ENCODE results near the gene SPTBN5. TPM values are rescaled to one million over a fixed set of nuclear protein-coding genes. Genes with fewer than 3 reads are reported as not detected.

The SPTBN5 gene
- total RNA-seq, 4 donors from 2014 or later, result 0.27 to 4.1 (median 1.8) TPM; not detected in 1

GRCh38 chr15:41937568-41937923 lies 43.7 kb upstream of the SPTBN5 start:
- Histone ChIP-seq H3K27ac (peak overlapping the region; percentile 62 to 79 (median 74)), H3K4me3 (no peak overlapping the region), H3K27me3 (no peaks in the 10 kb centered on the region), H3K4me1 (peaks cover 0 to 20% (median 6%) of the 10 kb centered on the region in 4 donors), H3K9me3 (no peaks in the 10 kb centered on the region), H3K36me3 (peaks cover 0 to 4% (median 0%) of the 10 kb centered on the region in 3 donors)
- TF ChIP-seq CTCF (IDR thresholded peaks at IDR 0.05) (no peak), POLR2A (IDR thresholded peaks at IDR 0.05) (no peak)
- no peak for DNase-seq

DNA sequence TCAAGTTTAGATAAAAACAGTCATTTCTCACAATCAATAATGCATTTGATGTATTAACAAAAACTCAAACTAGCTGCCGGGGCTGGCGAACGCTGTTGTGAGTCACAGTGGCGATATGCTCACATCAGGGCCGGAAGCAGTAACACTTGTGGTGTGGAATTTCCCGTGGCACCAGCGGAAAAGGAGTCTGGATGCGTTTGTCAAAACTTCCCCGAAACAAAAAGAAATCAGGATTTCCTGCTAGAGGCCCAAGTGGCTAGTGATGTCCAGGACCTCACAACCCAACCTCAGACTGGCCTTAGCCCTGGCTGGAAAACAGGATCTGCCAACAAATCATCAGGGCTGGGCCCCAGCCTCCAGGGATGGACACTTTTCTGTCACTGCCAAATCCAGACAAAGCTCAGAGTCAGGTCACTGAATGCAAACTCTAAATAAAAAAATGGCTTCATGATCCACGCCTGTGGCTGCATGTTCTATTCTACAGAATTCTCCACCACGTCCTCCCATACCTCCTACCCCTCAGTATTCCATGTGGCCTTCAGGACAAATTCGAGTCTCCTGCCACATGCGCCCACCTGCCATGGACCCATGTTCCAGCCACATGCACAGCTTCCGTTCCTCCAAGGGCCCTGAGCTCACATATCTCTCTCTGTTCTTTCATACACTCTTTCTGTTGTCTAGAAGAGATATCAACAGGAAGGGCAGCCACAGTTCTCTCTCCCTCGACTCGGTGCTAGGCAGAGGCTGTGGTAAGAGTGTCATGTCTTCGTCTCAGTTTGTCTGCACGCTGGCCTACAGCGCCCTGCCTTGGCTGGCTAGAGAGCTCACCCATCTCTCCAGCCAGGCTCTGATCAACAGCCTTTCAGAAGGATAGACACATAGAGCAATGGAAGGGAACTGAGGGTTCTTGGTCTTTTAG lies 43.1 kb upstream of the SPTBN5 start:
- Histone ChIP-seq H3K4me1 (peaks cover 0 to 20% (median 6%) of the 10 kb centered on the region in 4 donors), H3K36me3 (peaks cover 0 to 4% (median 0%) of the 10 kb centered on the region in 3 donors), H3K27me3 (no peaks in the 10 kb centered on the region), H3K9me3 (no peaks in the 10 kb centered on the region), H3K4me3 (no peak overlapping the region), H3K27ac (peak overlapping the region; percentile 62 to 79 (median 74))
- DNase-seq, result peak in 2 of 3 donors; percentile 65 to 82
- no peak for TF ChIP-seq POLR2A (IDR thresholded peaks at IDR 0.05)
- no peak for TF ChIP-seq CTCF (IDR thresholded peaks at IDR 0.05)

DNA sequence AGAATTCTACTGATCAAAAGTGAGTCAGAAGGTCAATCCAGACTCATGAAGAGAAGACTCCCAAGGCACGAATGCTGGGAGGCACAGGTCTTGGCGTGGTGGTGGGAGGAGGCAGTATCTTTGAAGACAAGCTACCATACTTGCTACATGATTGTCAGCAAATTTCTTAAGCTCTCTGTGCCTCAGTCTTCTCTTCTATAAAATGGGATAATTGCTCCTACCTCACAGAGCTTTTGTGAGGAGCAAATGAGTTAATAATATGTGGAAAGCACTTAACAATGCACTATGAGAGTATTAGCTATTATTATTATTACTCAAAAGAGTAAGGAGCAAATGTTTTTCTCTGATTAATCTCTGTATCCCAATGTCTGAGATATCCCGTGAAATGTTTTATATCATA lies 42.3 kb upstream of the SPTBN5 start:
- Histone ChIP-seq H3K4me1 (peaks cover 0 to 24% (median 6%) of the 10 kb centered on the region in 4 donors), H3K9me3 (no peaks in the 10 kb centered on the region), H3K36me3 (peaks cover 0 to 4% (median 0%) of the 10 kb centered on the region in 3 donors), H3K27ac (peak overlapping the region; percentile 62 to 79 (median 74)), H3K4me3 (no peak overlapping the region), H3K27me3 (no peaks in the 10 kb centered on the region)
- no peak for DNase-seq
- no peak for TF ChIP-seq POLR2A (IDR thresholded peaks at IDR 0.05)
- no peak for TF ChIP-seq CTCF (IDR thresholded peaks at IDR 0.05)

- no peak for TF ChIP-seq POLR2A (IDR thresholded peaks at IDR 0.05)
- no peak for TF ChIP-seq CTCF (IDR thresholded peaks at IDR 0.05)
- H3K9me3 ChIP-seq, result no peaks in the 10 kb centered on the region
- peaks cover 0 to 30% (median 6%) of the 10 kb centered on the region in 4 donors for H3K4me1 ChIP-seq
- peak overlapping the region; percentile 49 to 79 (median 74) for H3K27ac ChIP-seq
- no peak for DNase-seq
- no peak overlapping the region for H3K4me3 ChIP-seq
- H3K27me3 ChIP-seq, result no peaks in the 10 kb centered on the region
- peaks cover 0 to 4% (median 0%) of the 10 kb centered on the region in 3 donors for H3K36me3 ChIP-seq
Observed at GRCh38 chr15:41935566-41936020, 41.7 kb upstream of the SPTBN5 start.

DNA sequence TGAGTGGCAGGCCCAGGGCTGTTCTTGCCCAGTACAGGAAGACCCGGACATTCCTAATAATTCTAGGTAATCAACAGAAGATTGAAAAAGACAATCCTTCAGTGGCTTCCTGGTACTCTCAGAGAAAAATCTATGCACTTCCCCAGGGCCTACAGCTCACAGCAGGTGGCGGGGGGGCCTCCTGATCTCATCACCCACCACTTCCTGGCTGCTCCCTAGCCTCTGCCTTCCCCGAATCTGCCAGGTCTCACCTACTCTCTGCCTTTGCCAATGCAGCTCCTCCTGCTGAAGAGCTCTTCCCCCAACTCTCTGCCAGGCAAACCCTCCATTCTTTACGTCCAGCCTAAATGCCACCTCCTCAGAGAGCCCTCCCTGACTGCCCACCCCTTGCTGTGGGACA lies 41.0 kb upstream of the SPTBN5 start:
- H3K9me3 ChIP-seq, result no peaks in the 10 kb centered on the region
- TF ChIP-seq CTCF (IDR thresholded peaks at IDR 0.05) (no peak), POLR2A (IDR thresholded peaks at IDR 0.05) (no peak)
- no peak overlapping the region for H3K4me3 ChIP-seq
- no peaks in the 10 kb centered on the region for H3K36me3 ChIP-seq
- peak overlapping the region; percentile 49 to 79 (median 74) for H3K27ac ChIP-seq
- peak in 2 of 3 donors; percentile 82 to 88 for DNase-seq
- H3K27me3 ChIP-seq, result no peaks in the 10 kb centered on the region
- H3K4me1 ChIP-seq, result peaks cover 0 to 37% (median 6%) of the 10 kb centered on the region in 4 donors

All from Peyer's patch (tissue), 4 donors.